ENCODE results near the gene NUDT14. TPM values are rescaled to one million over a fixed set of nuclear protein-coding genes. Genes with fewer than 3 reads are reported as not detected.
A peak's percentile ranks its signal among the peaks of the same experiment; 100 is the strongest.

The NUDT14 gene
- total and polyA plus RNA-seq, 2 donors = 17.2 to 18.1 TPM

DNA sequence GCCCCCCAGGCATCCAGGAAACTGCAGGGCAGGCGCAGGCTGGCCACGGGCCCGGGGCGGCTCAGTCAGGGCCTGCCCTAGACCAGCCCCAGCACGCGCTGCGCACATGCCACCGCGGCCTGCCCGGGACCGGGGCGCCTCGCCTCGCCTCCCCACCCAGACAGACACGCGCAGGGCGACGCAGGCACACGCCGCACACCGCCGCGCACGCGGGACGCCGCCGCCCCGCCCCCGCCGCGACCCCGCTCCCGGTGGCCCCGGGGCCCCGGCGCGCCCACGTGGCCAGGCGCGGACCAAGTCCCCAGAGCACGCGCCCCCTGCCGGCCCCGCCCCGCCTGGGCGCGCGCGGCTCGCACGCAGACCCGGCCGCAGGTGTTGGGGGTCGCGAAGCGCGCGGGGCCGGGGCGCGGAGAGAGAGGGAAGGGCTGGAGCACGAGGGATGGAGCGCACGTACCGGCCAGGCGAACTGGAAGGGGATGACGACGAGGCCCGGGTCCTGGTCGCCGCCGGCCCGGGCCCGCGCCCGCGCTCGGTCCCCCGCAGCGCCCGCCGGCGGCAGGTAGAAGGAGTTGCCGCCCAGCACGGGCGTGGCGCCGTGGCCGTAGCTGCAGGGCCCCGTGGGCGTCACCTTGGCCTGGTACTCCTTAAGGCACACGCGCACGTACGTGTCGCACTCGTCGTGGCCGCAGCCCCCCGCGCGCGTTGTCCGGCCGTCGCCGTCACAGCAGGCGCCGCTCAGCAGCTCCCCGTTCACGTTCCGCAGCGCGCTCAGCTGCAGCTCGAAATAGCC, 13.6 kb downstream of the NUDT14 start:
- 6% methylated on average over 116 of the region's 116 CpGs for WGBS
- Histone ChIP-seq H3K9me3 (ENCODE audit: control insufficient read depth in 2 of 2, insufficient read depth in 1 of 2, low read length in 1 of 2) (peaks cover 0 to 5% of the 10 kb centered on the region in 2 donors), H3K27ac (ENCODE audit: low read depth in 1 of 2, low read length in 1 of 2) (peak overlapping the region in 1 of 2 donors; percentile 15), H3K4me3 (ENCODE audit: low read length in 2 of 2) (peak overlapping the region in 1 of 2 donors; percentile 56), H3K4me1 (ENCODE audit: control insufficient read depth in 2 of 2, insufficient read depth in 2 of 2, low read length in 2 of 2) (peaks cover 0 to 29% of the 10 kb centered on the region in 2 donors), H3K36me3 (ENCODE audit: control insufficient read depth in 2 of 2, insufficient read depth in 2 of 2, low read length in 1 of 2) (no peaks in the 10 kb centered on the region), H3K27me3 (ENCODE audit: control insufficient read depth in 2 of 2, insufficient read depth in 1 of 2, low read length in 1 of 2) (peaks cover 52 to 67% of the 10 kb centered on the region in 2 donors)
- no peak for DNase-seq (ENCODE audit: low read depth in 6 of 9, low spot score in 9 of 9)

- no peak overlapping the region for H3K27ac ChIP-seq (ENCODE audit: low read depth in 1 of 2, low read length in 1 of 2)
- DNase-seq (ENCODE audit: low read depth in 6 of 9, low spot score in 9 of 9) = no peak
- H3K9me3 ChIP-seq (ENCODE audit: control insufficient read depth in 2 of 2, insufficient read depth in 1 of 2, low read length in 1 of 2) = peaks cover 0 to 5% of the 10 kb centered on the region in 2 donors
- peaks cover 0 to 29% of the 10 kb centered on the region in 2 donors for H3K4me1 ChIP-seq (ENCODE audit: control insufficient read depth in 2 of 2, insufficient read depth in 2 of 2, low read length in 2 of 2)
- no peak overlapping the region for H3K4me3 ChIP-seq (ENCODE audit: low read length in 2 of 2)
- H3K27me3 ChIP-seq (ENCODE audit: control insufficient read depth in 2 of 2, insufficient read depth in 1 of 2, low read length in 1 of 2) = peaks cover 49 to 60% of the 10 kb centered on the region in 2 donors
- 73% methylated on average over 22 of the region's 22 CpGs for WGBS
- H3K36me3 ChIP-seq (ENCODE audit: control insufficient read depth in 2 of 2, insufficient read depth in 2 of 2, low read length in 1 of 2) = no peaks in the 10 kb centered on the region
Observed at GRCh38 chr14:105166571-105167302, 14.4 kb downstream of the NUDT14 start.

- Histone ChIP-seq H3K27ac (ENCODE audit: low read depth in 1 of 2, low read length in 1 of 2) (peak overlapping the region in 1 of 2 donors; percentile 32), H3K9me3 (ENCODE audit: control insufficient read depth in 2 of 2, insufficient read depth in 1 of 2, low read length in 1 of 2) (peaks cover 0 to 5% of the 10 kb centered on the region in 2 donors), H3K4me1 (ENCODE audit: control insufficient read depth in 2 of 2, insufficient read depth in 2 of 2, low read length in 2 of 2) (peaks cover 0 to 23% of the 10 kb centered on the region in 2 donors), H3K36me3 (ENCODE audit: control insufficient read depth in 2 of 2, insufficient read depth in 2 of 2, low read length in 1 of 2) (no peaks in the 10 kb centered on the region), H3K27me3 (ENCODE audit: control insufficient read depth in 2 of 2, insufficient read depth in 1 of 2, low read length in 1 of 2) (peaks cover 48 to 55% of the 10 kb centered on the region in 2 donors), H3K4me3 (ENCODE audit: low read length in 2 of 2) (no peak overlapping the region)
- no peak for DNase-seq (ENCODE audit: low read depth in 6 of 9, low spot score in 9 of 9)
- WGBS = 93% methylated on average over 32 of the region's 32 CpGs
Observed at GRCh38 chr14:105165761-105166485, 15.2 kb downstream of the NUDT14 start.

GRCh38 chr14:105165134-105165704, 15.9 kb downstream of the NUDT14 start:
- Histone ChIP-seq H3K4me1 (ENCODE audit: control insufficient read depth in 2 of 2, insufficient read depth in 2 of 2, low read length in 2 of 2) (peaks cover 0 to 16% of the 10 kb centered on the region in 2 donors), H3K9me3 (ENCODE audit: control insufficient read depth in 2 of 2, insufficient read depth in 1 of 2, low read length in 1 of 2) (peaks cover 0 to 5% of the 10 kb centered on the region in 2 donors), H3K36me3 (ENCODE audit: control insufficient read depth in 2 of 2, insufficient read depth in 2 of 2, low read length in 1 of 2) (no peaks in the 10 kb centered on the region), H3K27ac (ENCODE audit: low read depth in 1 of 2, low read length in 1 of 2) (no peak overlapping the region), H3K4me3 (ENCODE audit: low read length in 2 of 2) (no peak overlapping the region), H3K27me3 (ENCODE audit: control insufficient read depth in 2 of 2, insufficient read depth in 1 of 2, low read length in 1 of 2) (peaks cover 43 to 48% of the 10 kb centered on the region in 2 donors)
- DNase-seq (ENCODE audit: low read depth in 6 of 9, low spot score in 9 of 9) = no peak
- 72% methylated on average over 10 of the region's 10 CpGs for WGBS

- WGBS = 89% methylated on average over 18 of the region's 18 CpGs
- H3K36me3 ChIP-seq (ENCODE audit: control insufficient read depth in 2 of 2, insufficient read depth in 2 of 2, low read length in 1 of 2) = no peaks in the 10 kb centered on the region
- H3K4me1 ChIP-seq (ENCODE audit: control insufficient read depth in 2 of 2, insufficient read depth in 2 of 2, low read length in 2 of 2) = peaks cover 0 to 7% of the 10 kb centered on the region in 2 donors
- DNase-seq (ENCODE audit: low read depth in 6 of 9, low spot score in 9 of 9) = no peak
- no peaks in the 10 kb centered on the region for H3K9me3 ChIP-seq (ENCODE audit: control insufficient read depth in 2 of 2, insufficient read depth in 1 of 2, low read length in 1 of 2)
- H3K4me3 ChIP-seq (ENCODE audit: low read length in 2 of 2) = no peak overlapping the region
- no peak overlapping the region for H3K27ac ChIP-seq (ENCODE audit: low read depth in 1 of 2, low read length in 1 of 2)
- H3K27me3 ChIP-seq (ENCODE audit: control insufficient read depth in 2 of 2, insufficient read depth in 1 of 2, low read length in 1 of 2) = peaks cover 25 to 33% of the 10 kb centered on the region in 2 donors
Observed at GRCh38 chr14:105163040-105163742, 17.9 kb downstream of the NUDT14 start.

GRCh38 chr14:105162669-105162979, 18.5 kb downstream of the NUDT14 start:
- 92% methylated on average over 2 of the region's 2 CpGs for WGBS
- H3K4me1 ChIP-seq (ENCODE audit: control insufficient read depth in 2 of 2, insufficient read depth in 2 of 2, low read length in 2 of 2) = peaks cover 0 to 7% of the 10 kb centered on the region in 2 donors
- H3K27me3 ChIP-seq (ENCODE audit: control insufficient read depth in 2 of 2, insufficient read depth in 1 of 2, low read length in 1 of 2) = peaks cover 20 to 29% of the 10 kb centered on the region in 2 donors
- H3K27ac ChIP-seq (ENCODE audit: low read depth in 1 of 2, low read length in 1 of 2) = no peak overlapping the region
- no peak overlapping the region for H3K4me3 ChIP-seq (ENCODE audit: low read length in 2 of 2)
- H3K36me3 ChIP-seq (ENCODE audit: control insufficient read depth in 2 of 2, insufficient read depth in 2 of 2, low read length in 1 of 2) = no peaks in the 10 kb centered on the region
- DNase-seq (ENCODE audit: low read depth in 6 of 9, low spot score in 9 of 9) = no peak
- no peaks in the 10 kb centered on the region for H3K9me3 ChIP-seq (ENCODE audit: control insufficient read depth in 2 of 2, insufficient read depth in 1 of 2, low read length in 1 of 2)

DNA sequence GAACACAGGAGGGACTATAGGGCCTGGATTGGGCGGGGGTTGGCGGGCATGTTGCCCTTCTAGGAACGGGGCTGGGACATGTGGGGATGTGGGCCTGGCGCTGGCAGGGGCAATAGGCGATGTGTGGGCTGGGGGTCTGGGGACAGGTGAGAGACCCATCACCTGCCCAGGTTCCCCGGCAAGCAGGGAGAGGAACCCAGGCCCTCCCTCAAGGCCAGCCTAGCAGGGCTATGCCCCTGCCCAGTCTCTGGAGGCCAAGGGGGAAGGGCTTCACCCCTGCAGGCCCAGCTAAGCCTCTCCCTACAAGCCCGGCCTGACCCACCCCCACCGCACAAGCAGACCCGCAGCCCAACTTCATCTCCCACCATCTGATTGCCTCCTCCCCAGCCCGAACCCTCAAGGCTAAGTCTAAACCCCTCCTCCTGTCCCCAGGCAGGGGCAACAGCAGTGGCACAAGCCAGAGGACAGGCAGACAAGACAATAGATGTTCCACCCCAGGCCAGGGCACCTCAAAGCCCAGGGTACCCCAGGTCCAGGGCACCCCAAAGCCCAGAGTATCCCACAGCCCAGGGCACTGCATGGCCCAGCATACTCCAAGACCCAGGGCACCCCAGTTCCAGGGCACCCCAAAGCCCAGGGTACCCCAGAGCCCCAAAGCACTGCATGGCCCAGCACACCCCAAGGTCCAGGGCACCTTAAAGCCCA, 19.0 kb downstream of the NUDT14 start:
- 93% methylated on average over 10 of the region's 10 CpGs for WGBS
- Histone ChIP-seq H3K27ac (ENCODE audit: low read depth in 1 of 2, low read length in 1 of 2) (no peak overlapping the region), H3K27me3 (ENCODE audit: control insufficient read depth in 2 of 2, insufficient read depth in 1 of 2, low read length in 1 of 2) (peaks cover 15 to 26% of the 10 kb centered on the region in 2 donors), H3K4me1 (ENCODE audit: control insufficient read depth in 2 of 2, insufficient read depth in 2 of 2, low read length in 2 of 2) (peaks cover 0 to 7% of the 10 kb centered on the region in 2 donors), H3K9me3 (ENCODE audit: control insufficient read depth in 2 of 2, insufficient read depth in 1 of 2, low read length in 1 of 2) (no peaks in the 10 kb centered on the region), H3K36me3 (ENCODE audit: control insufficient read depth in 2 of 2, insufficient read depth in 2 of 2, low read length in 1 of 2) (no peaks in the 10 kb centered on the region), H3K4me3 (ENCODE audit: low read length in 2 of 2) (no peak overlapping the region)
- no peak for DNase-seq (ENCODE audit: low read depth in 6 of 9, low spot score in 9 of 9)

DNA sequence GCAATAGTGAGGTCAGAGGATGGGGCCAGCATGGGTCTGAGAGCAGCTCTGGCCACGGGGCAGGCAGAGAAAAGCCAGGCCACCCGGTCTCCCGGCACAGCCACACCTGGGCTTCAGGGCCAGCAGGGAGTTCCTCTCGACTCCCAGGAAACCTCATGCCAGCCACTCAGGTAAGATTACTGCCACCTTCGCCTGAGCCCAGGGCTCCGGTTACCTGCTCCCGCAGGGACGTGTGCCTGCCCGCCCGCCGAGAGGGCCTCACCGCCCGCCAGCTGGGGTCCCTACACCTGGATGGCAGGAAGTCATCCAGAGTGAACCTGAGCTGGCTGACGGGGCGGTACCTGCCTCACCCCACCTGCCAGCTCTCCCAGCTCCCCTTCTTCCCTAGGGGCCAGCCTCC, 19.8 kb downstream of the NUDT14 start:
- no peaks in the 10 kb centered on the region for H3K9me3 ChIP-seq (ENCODE audit: control insufficient read depth in 2 of 2, insufficient read depth in 1 of 2, low read length in 1 of 2)
- H3K36me3 ChIP-seq (ENCODE audit: control insufficient read depth in 2 of 2, insufficient read depth in 2 of 2, low read length in 1 of 2) = no peaks in the 10 kb centered on the region
- WGBS = 86% methylated on average over 15 of the region's 15 CpGs
- no peak for DNase-seq (ENCODE audit: low read depth in 6 of 9, low spot score in 9 of 9)
- peaks cover 7 to 18% of the 10 kb centered on the region in 2 donors for H3K27me3 ChIP-seq (ENCODE audit: control insufficient read depth in 2 of 2, insufficient read depth in 1 of 2, low read length in 1 of 2)
- H3K4me1 ChIP-seq (ENCODE audit: control insufficient read depth in 2 of 2, insufficient read depth in 2 of 2, low read length in 2 of 2) = peaks cover 0 to 7% of the 10 kb centered on the region in 2 donors
- H3K4me3 ChIP-seq (ENCODE audit: low read length in 2 of 2) = no peak overlapping the region
- no peak overlapping the region for H3K27ac ChIP-seq (ENCODE audit: low read depth in 1 of 2, low read length in 1 of 2)

All from thymus (tissue), 11 donors.